NCI-H2081 (cell line): ENCODE data around the gene HSFY2.
"Not testable (repeated sequence)": the region's sequence is repeated elsewhere in the genome, so short reads cannot be mapped to it uniquely, and the experiment has no call there.

ENCODE experiments used
- DNase-seq, 2 experiments: peaks; one replicate each; lab custom pipeline; 2025; lab: John Stamatoyannopoulos, UW

Gene HSFY2, protein sequence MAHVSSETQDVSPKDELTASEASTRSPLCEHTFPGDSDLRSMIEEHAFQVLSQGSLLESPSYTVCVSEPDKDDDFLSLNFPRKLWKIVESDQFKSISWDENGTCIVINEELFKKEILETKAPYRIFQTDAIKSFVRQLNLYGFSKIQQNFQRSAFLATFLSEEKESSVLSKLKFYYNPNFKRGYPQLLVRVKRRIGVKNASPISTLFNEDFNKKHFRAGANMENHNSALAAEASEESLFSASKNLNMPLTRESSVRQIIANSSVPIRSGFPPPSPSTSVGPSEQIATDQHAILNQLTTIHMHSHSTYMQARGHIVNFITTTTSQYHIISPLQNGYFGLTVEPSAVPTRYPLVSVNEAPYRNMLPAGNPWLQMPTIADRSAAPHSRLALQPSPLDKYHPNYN

GRCh38 chrY:18773635-18774034 is at the start of gene HSFY2:
Gene HSFY2, minus strand, starts transcription at chrY:18773735. Its CDS starts 117 bp downstream, at chrY:18773618.
- DNase-seq = not testable (repeated sequence)

GRCh38 chrY:18815751-18816150 is 42.2 kb upstream of the HSFY2 start:
- not testable (repeated sequence) for DNase-seq

DNA sequence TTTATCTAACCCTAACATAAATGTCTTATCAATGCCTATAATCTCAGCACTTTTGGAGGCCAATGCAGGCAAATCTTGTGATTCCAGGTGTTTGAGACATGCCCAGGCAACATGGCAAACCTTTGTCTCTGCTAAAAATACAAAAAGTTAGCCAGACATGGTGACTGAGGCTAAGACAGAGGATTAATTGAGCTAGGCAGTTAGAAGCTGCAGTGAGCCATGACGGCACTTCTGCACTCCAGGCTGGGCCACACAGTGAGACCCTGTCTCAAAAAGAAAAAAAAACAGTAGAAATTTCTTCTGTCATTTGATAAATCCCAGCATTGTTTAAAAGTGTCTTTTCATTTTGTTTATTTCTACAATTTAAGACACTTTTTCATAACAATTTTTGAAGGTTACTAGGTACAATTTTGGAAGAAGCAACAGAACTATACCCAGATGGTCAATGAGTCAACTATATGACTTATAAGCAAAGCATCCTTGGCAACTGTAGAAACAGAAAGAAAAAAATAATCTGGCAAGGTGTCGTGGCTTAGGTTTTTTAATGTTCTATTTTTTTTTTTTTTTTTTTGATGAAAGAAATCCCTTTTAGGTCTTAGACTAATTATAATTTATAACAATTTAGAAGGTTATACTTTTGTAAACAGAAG is 15.3 kb upstream of the HSFY2 start:
- DNase-seq = not testable (repeated sequence)

GRCh38 chrY:18754077-18754476 is 19.5 kb downstream of the HSFY2 start:
- not testable (repeated sequence) for DNase-seq

DNA sequence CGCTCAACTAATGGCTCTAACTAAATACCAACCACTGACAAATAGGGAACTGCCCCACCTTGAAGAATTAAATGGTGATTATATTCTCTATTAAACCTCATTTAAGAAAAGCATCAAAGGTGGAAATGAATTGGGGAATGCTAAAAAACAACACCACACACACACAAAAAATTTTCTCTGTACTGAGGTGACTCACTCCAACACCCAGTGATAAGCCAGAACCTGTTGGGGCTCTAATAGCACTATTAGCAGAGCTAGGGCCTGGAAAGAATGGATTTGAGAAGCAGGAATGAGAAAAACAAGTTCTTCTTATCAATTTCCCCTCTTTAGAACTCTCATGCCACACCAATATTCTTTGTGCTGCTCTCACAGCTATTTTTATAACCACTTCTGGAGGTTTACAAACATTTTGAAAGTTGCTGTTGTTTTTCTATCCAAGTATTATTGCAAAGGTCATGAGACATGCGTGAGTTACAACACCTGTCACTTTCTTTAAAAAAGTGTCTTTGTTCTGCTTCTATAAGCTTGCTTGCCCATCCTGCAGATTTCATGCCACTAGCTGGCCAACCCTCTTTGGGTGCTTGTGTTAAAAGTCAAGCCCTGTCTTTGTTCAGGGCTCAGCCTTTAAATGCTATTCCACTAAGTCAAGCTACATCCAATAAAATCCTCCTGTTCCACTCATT is 20.3 kb downstream of the HSFY2 start:
- not testable (repeated sequence) for DNase-seq

GRCh38 chrY:18723714-18724113 is 49.8 kb downstream of the HSFY2 start:
- not testable (repeated sequence) for DNase-seq
